NCI-H526 treated with DMSO at 0.1 percent for 48 hours (cell line): Measurements from ENCODE around the gene ZNF518A.
A peak's percentile ranks its signal among the peaks of the same experiment; 100 is the strongest.

Experiments
- DNase-seq: peaks from one replicate; lab custom pipeline; 2025; lab: John Stamatoyannopoulos, UW

The ZNF518A gene

GRCh38 chr10:96129387-96130325, at the start of gene ZNF518A:
TSS of gene ZNF518A (plus strand) at chr10:96130297. CDS start at chr10:96156323, 26,026 bp downstream.
- DNase-seq: peak; percentile 77

GRCh38 chr10:96082153-96082552, 47.9 kb upstream of the ZNF518A start:
- DNase-seq: no peak

GRCh38 chr10:96082748-96083147, 47.3 kb upstream of the ZNF518A start:
- DNase-seq: no peak

GRCh38 chr10:96089116-96089515, 41.0 kb upstream of the ZNF518A start:
- no peak for DNase-seq

- peak; percentile 74 for DNase-seq
These were observed 40.2 kb upstream of the ZNF518A start for GRCh38 chr10:96089670-96090462.

GRCh38 chr10:96090463-96090800, 39.7 kb upstream of the ZNF518A start:
- no peak for DNase-seq

GRCh38 chr10:96092999-96093767, 36.9 kb upstream of the ZNF518A start:
- no peak for DNase-seq

- DNase-seq: no peak
These were observed 36.1 kb upstream of the ZNF518A start for GRCh38 chr10:96093948-96094347.

GRCh38 chr10:96096958-96097357, 33.1 kb upstream of the ZNF518A start:
- no peak for DNase-seq

GRCh38 chr10:96097865-96098264, 32.2 kb upstream of the ZNF518A start:
- DNase-seq: no peak

- DNase-seq: no peak
These were observed 22.5 kb upstream of the ZNF518A start for GRCh38 chr10:96107623-96108038.

- DNase-seq: no peak
These were observed 17.6 kb upstream of the ZNF518A start for GRCh38 chr10:96112531-96112930.

- DNase-seq: peak; percentile 21
These were observed 11.3 kb upstream of the ZNF518A start for GRCh38 chr10:96118604-96119450.

- DNase-seq: no peak
These were observed 7.3 kb upstream of the ZNF518A start for GRCh38 chr10:96122824-96123223.

- no peak for DNase-seq
These were observed 5.6 kb upstream of the ZNF518A start for GRCh38 chr10:96124230-96125141.

- no peak for DNase-seq
These were observed 5.0 kb upstream of the ZNF518A start for GRCh38 chr10:96125142-96125515.

GRCh38 chr10:96130326-96130995, 364 bp downstream of the ZNF518A start:
- peak; percentile 77 for DNase-seq

GRCh38 chr10:96131621-96132020, 1.5 kb downstream of the ZNF518A start:
- DNase-seq: no peak

GRCh38 chr10:96133135-96133534, 3.0 kb downstream of the ZNF518A start:
- DNase-seq: no peak

GRCh38 chr10:96136810-96137209, 6.7 kb downstream of the ZNF518A start:
- no peak for DNase-seq
